Astrocyte (in vitro differentiated cells and primary cell): ENCODE data around the gene HMGCL. TPM values are rescaled to one million over a fixed set of nuclear protein-coding genes. Genes with fewer than 3 reads are reported as not detected.

Experiments used
- DNase-seq: peaks from one replicate; pipeline ENCODE4 v3.0.0-alpha.2; 2010; ENCODE audit warnings: low read depth
- FAIRE-seq: peaks from 2 replicates; lab custom pipeline; 2011; peaks lifted over from hg19 to GRCh38; lab: Jason Lieb, UNC
- H2AFZ ChIP-seq: 2 replicates; pipeline ENCODE4 v1.6.0; 2012; ENCODE audit warnings: low read depth, low read length, inconsistent platforms
- H3K27ac ChIP-seq: 2 replicates; pipeline ENCODE4 v1.5.1; 2011; ENCODE audit warnings: low read depth, low read length, inconsistent platforms
- H3K27me3 ChIP-seq: 2 replicates; pipeline ENCODE4 v1.6.0; 2011; ENCODE audit warnings: low read length, inconsistent platforms; ENCODE audit not compliant: insufficient read depth
- H3K36me3 ChIP-seq: 2 replicates; pipeline ENCODE4 v1.5.1; 2011; ENCODE audit warnings: low read length, inconsistent platforms; ENCODE audit not compliant: insufficient read depth
- H3K4me1 ChIP-seq: 2 replicates; pipeline ENCODE4 v1.5.1; 2011; ENCODE audit warnings: low read length, inconsistent platforms; ENCODE audit not compliant: insufficient read depth
- H3K4me2 ChIP-seq: 2 replicates; pipeline ENCODE4 v1.6.0; 2012; ENCODE audit warnings: low read length, inconsistent platforms
- H3K4me3 ChIP-seq: 2 replicates; pipeline ENCODE4 v1.5.1; 2011; ENCODE audit warnings: low read depth, mild to moderate bottlenecking, low read length, inconsistent platforms; ENCODE audit not compliant: insufficient read depth
- H3K79me2 ChIP-seq: 2 replicates; pipeline ENCODE4 v1.6.0; 2012; ENCODE audit warnings: mild to moderate bottlenecking, low read length, inconsistent platforms; ENCODE audit not compliant: insufficient read depth
- H3K9ac ChIP-seq: 2 replicates; pipeline ENCODE4 v1.6.0; 2012; ENCODE audit warnings: mild to moderate bottlenecking, low read length, inconsistent platforms
- H3K9me3 ChIP-seq: 2 replicates; pipeline ENCODE4 v1.5.1; 2012; ENCODE audit warnings: low read depth, mild to moderate bottlenecking, low read length, inconsistent platforms; ENCODE audit not compliant: insufficient read depth
- H4K20me1 ChIP-seq: 2 replicates; pipeline ENCODE4 v1.6.0; 2012; ENCODE audit warnings: low read length, inconsistent platforms; ENCODE audit not compliant: insufficient read depth
- H3K27ac Mint-ChIP-seq: one replicate; pipeline ENCODE4 v1.8.0; 2021; ENCODE audit warnings: mild to moderate bottlenecking, mixed read lengths; ENCODE audit not compliant: unreplicated experiment
- H3K27me3 Mint-ChIP-seq: one replicate; pipeline ENCODE4 v1.8.0; 2021; ENCODE audit warnings: low read depth, mixed read lengths; ENCODE audit not compliant: unreplicated experiment
- H3K36me3 Mint-ChIP-seq: one replicate; pipeline ENCODE4 v1.8.0; 2021; ENCODE audit warnings: low read depth, mixed read lengths; ENCODE audit not compliant: unreplicated experiment
- H3K4me1 Mint-ChIP-seq: one replicate; pipeline ENCODE4 v1.8.0; 2021; ENCODE audit warnings: low read depth, mixed read lengths; ENCODE audit not compliant: unreplicated experiment
- H3K4me3 Mint-ChIP-seq: one replicate; pipeline ENCODE4 v1.8.0; 2021; ENCODE audit warnings: mild to moderate bottlenecking, moderate library complexity, mixed read lengths; ENCODE audit not compliant: unreplicated experiment
- H3K9me3 Mint-ChIP-seq: one replicate; pipeline ENCODE4 v1.8.0; 2021; ENCODE audit warnings: mild to moderate bottlenecking, mixed read lengths; ENCODE audit not compliant: unreplicated experiment
- EZH2 ChIP-seq: IDR thresholded peaks from 2 replicates; pipeline ENCODE4 v1.6.1; 2012; ENCODE audit warnings: mild to moderate bottlenecking, low read length, inconsistent platforms; ENCODE audit not compliant: insufficient read depth
- total RNA-seq: library from RNA; stranded (reverse); gene quantifications from 2 replicates; pipeline ENCODE4 v1.2.1, GENCODE V29; 2021
- TF ChIP-seq, protein P1 (sequence below): IDR thresholded peaks from 2 replicates; pipeline ENCODE4 v1.5.1; 2011; ENCODE audit warnings: low read depth, mild to moderate bottlenecking, inconsistent platforms, low read length, moderate library complexity; ENCODE audit not compliant: insufficient read depth

The HMGCL gene
- total RNA-seq, 1 donor from 2014 or later, result 17.1 TPM

DNA sequence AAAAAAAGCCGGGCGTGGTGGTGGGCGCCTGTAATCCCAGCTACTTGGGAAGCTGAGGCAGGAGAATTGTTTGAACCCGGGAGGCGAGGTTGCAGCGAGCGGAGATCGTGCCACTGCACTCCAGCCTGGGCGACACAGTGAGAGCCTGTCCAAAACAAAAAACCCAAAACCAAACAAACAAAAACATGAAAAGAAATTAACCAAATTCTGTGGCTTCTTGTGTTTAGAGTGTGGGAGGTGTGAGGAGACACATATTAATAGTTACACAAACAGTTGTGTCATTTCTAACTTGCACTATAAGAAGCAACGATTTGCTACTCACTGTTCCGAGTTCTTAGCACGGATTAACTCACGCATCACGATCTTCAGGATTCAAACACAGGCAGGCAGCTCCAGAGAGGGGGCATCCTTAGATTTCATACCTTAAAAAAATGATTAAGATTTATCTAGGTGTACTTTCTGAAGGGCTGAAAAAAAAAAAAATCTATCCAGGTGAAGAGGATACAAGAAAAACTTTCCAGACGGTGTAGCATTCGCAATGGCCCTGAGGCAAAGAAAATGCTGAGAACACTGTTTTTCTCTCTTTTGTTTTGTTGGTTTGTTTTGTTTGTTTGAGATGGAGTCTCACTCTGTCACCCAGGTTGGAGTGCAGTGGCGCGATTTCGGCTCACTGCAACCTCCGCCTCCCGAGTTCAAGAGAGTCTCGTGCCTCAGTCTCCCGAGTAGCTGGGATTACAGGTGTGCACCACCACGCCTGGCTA lies 713 bp upstream of the HMGCL start:
- H3K4me3 ChIP-seq, result peak overlapping the region; percentile 98
- H3K4me1 ChIP-seq, result peaks cover 9% of the 10 kb centered on the region
- Mint-ChIP-seq H3K36me3 (no peaks in the 10 kb centered on the region), H3K27ac (peak overlapping the region; percentile 93), H3K4me1 (peaks cover 2% of the 10 kb centered on the region), H3K27me3 (no peaks in the 10 kb centered on the region), H3K4me3 (peak overlapping the region; percentile 95), H3K9me3 (no peaks in the 10 kb centered on the region)
- H3K79me2 ChIP-seq, result peaks cover 16% of the 10 kb centered on the region
- H3K4me2 ChIP-seq, result peak overlapping the region; percentile 93
- FAIRE-seq (no peak), DNase-seq (no peak)
- no peaks in the 10 kb centered on the region for H3K27me3 ChIP-seq
- no peaks in the 10 kb centered on the region for H3K36me3 ChIP-seq
- no peaks in the 10 kb centered on the region for H3K9me3 ChIP-seq
- TF ChIP-seq EZH2, result no peak
- TF ChIP-seq, protein P1, sequence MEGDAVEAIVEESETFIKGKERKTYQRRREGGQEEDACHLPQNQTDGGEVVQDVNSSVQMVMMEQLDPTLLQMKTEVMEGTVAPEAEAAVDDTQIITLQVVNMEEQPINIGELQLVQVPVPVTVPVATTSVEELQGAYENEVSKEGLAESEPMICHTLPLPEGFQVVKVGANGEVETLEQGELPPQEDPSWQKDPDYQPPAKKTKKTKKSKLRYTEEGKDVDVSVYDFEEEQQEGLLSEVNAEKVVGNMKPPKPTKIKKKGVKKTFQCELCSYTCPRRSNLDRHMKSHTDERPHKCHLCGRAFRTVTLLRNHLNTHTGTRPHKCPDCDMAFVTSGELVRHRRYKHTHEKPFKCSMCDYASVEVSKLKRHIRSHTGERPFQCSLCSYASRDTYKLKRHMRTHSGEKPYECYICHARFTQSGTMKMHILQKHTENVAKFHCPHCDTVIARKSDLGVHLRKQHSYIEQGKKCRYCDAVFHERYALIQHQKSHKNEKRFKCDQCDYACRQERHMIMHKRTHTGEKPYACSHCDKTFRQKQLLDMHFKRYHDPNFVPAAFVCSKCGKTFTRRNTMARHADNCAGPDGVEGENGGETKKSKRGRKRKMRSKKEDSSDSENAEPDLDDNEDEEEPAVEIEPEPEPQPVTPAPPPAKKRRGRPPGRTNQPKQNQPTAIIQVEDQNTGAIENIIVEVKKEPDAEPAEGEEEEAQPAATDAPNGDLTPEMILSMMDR, result no peak
- H4K20me1 ChIP-seq, result no peaks in the 10 kb centered on the region
- peak overlapping the region; percentile 95 for H2AFZ ChIP-seq
- peak overlapping the region; percentile 95 for H3K27ac ChIP-seq
- peak overlapping the region; percentile 100 for H3K9ac ChIP-seq

DNA sequence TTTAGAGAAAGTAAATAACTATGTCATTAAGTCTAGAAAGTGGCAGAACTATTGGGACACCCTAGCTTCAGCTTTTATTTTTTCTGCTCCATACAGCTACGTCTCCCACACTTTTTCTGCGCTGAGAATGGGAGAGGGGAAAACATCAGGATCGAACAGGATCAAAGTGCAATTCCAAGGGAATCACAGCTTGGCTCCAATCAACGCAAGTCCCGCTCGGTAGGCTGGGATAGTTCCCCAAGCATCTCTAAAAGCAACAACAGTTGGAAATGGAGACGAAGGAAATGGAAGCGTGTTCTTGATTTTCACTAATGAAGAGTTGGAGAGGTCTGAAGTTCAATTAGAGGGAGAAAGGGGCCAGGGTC lies 536 bp downstream of the HMGCL start:
- peaks cover 2% of the 10 kb centered on the region for H3K36me3 ChIP-seq
- FAIRE-seq (no peak), DNase-seq (no peak)
- H3K36me3 Mint-ChIP-seq, result no peaks in the 10 kb centered on the region
- H3K4me2 ChIP-seq, result peak overlapping the region; percentile 93
- H3K4me3 ChIP-seq, result peak overlapping the region; percentile 98
- H3K9me3 Mint-ChIP-seq, result no peaks in the 10 kb centered on the region
- peak overlapping the region; percentile 95 for H3K4me3 Mint-ChIP-seq
- peak overlapping the region; percentile 100 for H3K9ac ChIP-seq
- no peaks in the 10 kb centered on the region for H4K20me1 ChIP-seq
- peak overlapping the region; percentile 95 for H2AFZ ChIP-seq
- H3K27ac Mint-ChIP-seq, result peak overlapping the region; percentile 93
- H3K4me1 ChIP-seq, result peaks cover 9% of the 10 kb centered on the region
- TF ChIP-seq EZH2, result no peak
- TF ChIP-seq, protein P1, result no peak
- H3K27me3 Mint-ChIP-seq, result no peaks in the 10 kb centered on the region
- H3K9me3 ChIP-seq, result no peaks in the 10 kb centered on the region
- peaks cover 2% of the 10 kb centered on the region for H3K4me1 Mint-ChIP-seq
- H3K27ac ChIP-seq, result peak overlapping the region; percentile 95
- no peaks in the 10 kb centered on the region for H3K27me3 ChIP-seq
- peaks cover 16% of the 10 kb centered on the region for H3K79me2 ChIP-seq

DNA sequence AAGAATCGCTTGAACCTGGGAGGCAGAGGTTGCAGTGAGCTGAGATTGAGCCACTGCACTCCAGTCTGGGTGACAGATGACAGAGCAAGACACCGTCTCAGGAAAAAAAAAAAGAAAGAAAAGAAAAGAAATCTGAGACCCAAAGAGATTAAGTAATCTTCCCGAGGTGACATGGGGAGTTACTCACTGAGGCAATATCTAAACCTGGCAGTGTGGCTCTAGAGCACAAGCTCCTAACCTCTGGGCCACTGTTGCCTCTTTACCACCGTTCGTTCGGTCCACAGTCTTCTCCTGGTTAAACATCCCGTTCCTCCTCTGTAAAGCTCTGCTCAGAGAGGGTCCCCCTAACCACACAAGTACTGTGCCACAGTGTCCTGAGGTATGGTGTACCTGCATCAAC lies 1.5 kb downstream of the HMGCL start:
- Histone ChIP-seq H3K9me3 (no peaks in the 10 kb centered on the region), H3K4me2 (peak overlapping the region; percentile 93), H3K4me3 (no peak overlapping the region), H4K20me1 (no peaks in the 10 kb centered on the region), H3K27me3 (no peaks in the 10 kb centered on the region), H2AFZ (no peak overlapping the region), H3K36me3 (peaks cover 2% of the 10 kb centered on the region), H3K9ac (no peak overlapping the region), H3K27ac (no peak overlapping the region), H3K79me2 (peaks cover 16% of the 10 kb centered on the region), H3K4me1 (peaks cover 9% of the 10 kb centered on the region)
- no peaks in the 10 kb centered on the region for H3K27me3 Mint-ChIP-seq
- TF ChIP-seq, protein P1, result no peak
- no peak for TF ChIP-seq EZH2
- no peak overlapping the region for H3K27ac Mint-ChIP-seq
- H3K4me1 Mint-ChIP-seq, result peaks cover 2% of the 10 kb centered on the region
- H3K36me3 Mint-ChIP-seq, result no peaks in the 10 kb centered on the region
- no peak overlapping the region for H3K4me3 Mint-ChIP-seq
- FAIRE-seq (no peak), DNase-seq (no peak)
- no peaks in the 10 kb centered on the region for H3K9me3 Mint-ChIP-seq
